GM12878 (cell line): ENCODE measurements around the gene RAPH1. TPM values are rescaled to one million over a fixed set of nuclear protein-coding genes. Genes with fewer than 3 reads are reported as not detected.
A peak's percentile ranks its signal among the peaks of the same experiment; 100 is the strongest.
"Not testable (repeated sequence)": the region's sequence is repeated elsewhere in the genome, so short reads cannot be mapped to it uniquely, and the experiment has no call there.

Experiments
- ATAC-seq: fragments of 200-7000 bp; cut with Tn5 transposase; 3 replicates; pipeline ENCODE4 v1.9.1; 2020; ENCODE audit warnings: mild to moderate bottlenecking, moderate library complexity
- BruUV-seq: library from RNA; stranded (reverse); fragments of 400-500 nt; replicated peaks from 2 replicates; lab custom pipeline; 2021; lab: Mats Ljungman, UMichigan
- CTCF ChIA-PET: fragments of 300-600 bp; sonication (Branson Sonifier 250); formaldehyde crosslinking; extraction: SDS; loops from one replicate; lab custom pipeline; 2021; ENCODE audit warnings: inconsistent platforms; lab: Yijun Ruan, JAX
- POLR2A ChIA-PET: fragments of 350-600 bp; formaldehyde crosslinking; extraction: SDS; loops from one replicate; lab custom pipeline; 2021; ENCODE audit warnings: inconsistent platforms; lab: Charles Lee
- RAD21 ChIA-PET: fragments of 300-600 bp; sonication (Branson Sonifier 250); formaldehyde crosslinking; loops from one replicate; lab custom pipeline; 2023; ENCODE audit warnings: antibody characterized with exemption; ENCODE audit not compliant: unreplicated experiment; lab: Charles Lee
- SMC1A ChIA-PET: fragments of 300-600 bp; sonication (Branson Sonifier 250); formaldehyde crosslinking; loops from one replicate; lab custom pipeline; 2023; ENCODE audit not compliant: unreplicated experiment, uncharacterized antibody; lab: Charles Lee
- DNase-seq: peaks from one replicate; pipeline ENCODE4 v3.0.0-alpha.2; 2011; ENCODE audit warnings: low read depth, low spot score
- FAIRE-seq: peaks from 3 replicates; lab custom pipeline; 2011; peaks lifted over from hg19 to GRCh38; lab: Jason Lieb, UNC
- H2AFZ ChIP-seq: 2 replicates; pipeline ENCODE4 v1.6.0; 2011; ENCODE audit warnings: low read depth, low read length, control low read depth; ENCODE audit not compliant: control insufficient read depth
- H3K27ac ChIP-seq: 2 replicates; pipeline ENCODE4 v1.5.1; 2011; ENCODE audit warnings: control low read depth; ENCODE audit not compliant: control insufficient read depth, insufficient read depth
- H3K27me3 ChIP-seq, 2 experiments: replicated peaks in 1 of 2; 2 replicates each; pipeline versions ENCODE4 v1.6.0 to v1.6.1; 2011; ENCODE audit warnings: low read length in 1 of 2; ENCODE audit not compliant: control insufficient read depth in 2 of 2, insufficient read depth in 2 of 2
- H3K36me3 ChIP-seq, 2 experiments: 2 replicates each; pipeline ENCODE4 v1.5.1; 2011; ENCODE audit warnings: low read length in 1 of 2; ENCODE audit not compliant: control insufficient read depth in 2 of 2, insufficient read depth in 2 of 2
- H3K4me1 ChIP-seq: 2 replicates; pipeline ENCODE4 v1.6.1; 2011; ENCODE audit warnings: mild to moderate bottlenecking, low read length, moderate library complexity, mixed read lengths; ENCODE audit not compliant: control insufficient read depth, insufficient read depth
- H3K4me2 ChIP-seq: 2 replicates; pipeline ENCODE4 v1.6.0; 2011; ENCODE audit warnings: control low read depth; ENCODE audit not compliant: control insufficient read depth, insufficient read depth
- H3K4me3 ChIP-seq: fragments of 200-600 bp; sonication (generic); 2 replicates; pipeline ENCODE4 v1.5.1; 2016
- H3K79me2 ChIP-seq: 2 replicates; pipeline ENCODE4 v1.6.0; 2011; ENCODE audit warnings: low read length; ENCODE audit not compliant: control insufficient read depth, insufficient read depth
- H3K9ac ChIP-seq: 2 replicates; pipeline ENCODE4 v1.8.0; 2011; ENCODE audit warnings: low read length, control low read depth, mixed read lengths; ENCODE audit not compliant: control insufficient read depth, insufficient read depth
- H3K9me3 ChIP-seq: replicated peaks from 3 replicates; pipeline ENCODE4 v1.5.1; 2011; ENCODE audit warnings: mild to moderate bottlenecking, low read length; ENCODE audit not compliant: control insufficient read depth, insufficient read depth
- H4K20me1 ChIP-seq: 2 replicates; pipeline ENCODE4 v1.6.0; 2011; ENCODE audit not compliant: control insufficient read depth, insufficient read depth
- ASH2L ChIP-seq: fragments of 300-600, 200-600 bp; sonication (generic); IDR thresholded peaks from 2 replicates; pipeline ENCODE4 v1.6.1; 2017; ENCODE audit warnings: low read depth, mild to moderate bottlenecking, borderline replicate concordance
- BACH1 ChIP-seq: fragments of 450-650 bp; IDR thresholded peaks from 2 replicates; pipeline ENCODE4 v1.6.1; 2017; ENCODE audit warnings: mild to moderate bottlenecking, borderline replicate concordance
- EZH2 ChIP-seq: IDR thresholded peaks from 2 replicates; pipeline ENCODE4 v1.6.1; 2012; ENCODE audit warnings: low read depth, mild to moderate bottlenecking, control low read depth, inconsistent platforms, low read length, borderline replicate concordance; ENCODE audit not compliant: control insufficient read depth
- HDGF ChIP-seq: fragments of 450-650 bp; IDR thresholded peaks from 2 replicates; pipeline ENCODE4 v1.6.1; 2016; ENCODE audit warnings: antibody characterized with exemption
- HSF1 ChIP-seq: fragments of 150-350 bp; IDR thresholded peaks from 2 replicates; pipeline ENCODE4 v1.6.1; 2014; ENCODE audit warnings: mild to moderate bottlenecking, low read depth, low read length
- TARDBP ChIP-seq: IDR thresholded peaks from 2 replicates; pipeline ENCODE4 v1.6.1; 2016; ENCODE audit warnings: borderline replicate concordance
- TCF7 ChIP-seq: IDR thresholded peaks from 2 replicates; pipeline ENCODE4 v1.6.1; 2014; ENCODE audit warnings: antibody characterized with exemption, borderline replicate concordance
- ZBTB11 ChIP-seq: fragments of 450-650 bp; formaldehyde crosslinking; IDR thresholded peaks from 2 replicates; pipeline ENCODE4 v1.5.0; 2022; ENCODE audit warnings: mild to moderate bottlenecking, missing genetic modification characterization
- WGBS: methylation state at CpG from one replicate; pipeline ENCODE4 v1.1.6; 2016; ENCODE audit warnings: low lambda C conversion rate; ENCODE audit not compliant: insufficient replicate concordance, insufficient coverage; ENCODE audit errors: missing lambda C conversion rate; 5-methylcytosine and 5-hydroxymethylcytosine counted together
- in situ Hi-C: fragments of 300-500 bp; cut with MboI; formaldehyde crosslinking; loops from 9 replicates; pipeline ENCODE4 v1.14.3; 2018; ENCODE audit warnings: mixed read lengths
- intact Hi-C: fragments of 100-400 bp; cut with micrococcal nuclease; formaldehyde crosslinking; loops from one replicate; pipeline ENCODE4 v1.14.2; 2022; ENCODE audit not compliant: unreplicated experiment
- polyA plus RNA-seq, 11 experiments: library from polyadenylated mRNA; depleted of rRNA in 4 of 11; unstranded in 6 of 11; stranded (reverse) in 5 of 11; fragments of >200 nt; fragmentation: Nextera tagmentation in 4 of 11; fragmentation: Illumina TruSeq in 1 of 11; extraction: Ambion mirVana in 4 of 11; extraction: Trizol in 1 of 11; gene quantifications; 1 replicate in 1 of 11; 2 replicates in 10 of 11; pipeline versions ENCODE4 v1.2.1 to v1.2.3, GENCODE V29; 2011 to 2016; ENCODE audit warnings: inconsistent platforms in 2 of 11, missing spikeins in 2 of 11, low read depth in 1 of 11
- total RNA-seq, 4 experiments: library from RNA; depleted of rRNA in 3 of 4; stranded (reverse); fragments of >200 nt in 3 of 4; fragmentation: Illumina TruSeq in 1 of 4; extraction: Trizol in 1 of 4; gene quantifications; 2 replicates each; pipeline versions ENCODE4 v1.2.1 to v1.2.3, GENCODE V29; 2013 to 2021

Gene RAPH1
- total and polyA plus RNA-seq, 10 of the 15 experiments (the other 5 are each of a cell fraction or from before 2014, with no cell fraction given), result 0.09 to 0.90 (median 0.21) TPM; not detected in 7

- H3K79me2 ChIP-seq, H3K4me2 ChIP-seq, H3K4me1 ChIP-seq, H4K20me1 ChIP-seq, H3K9me3 ChIP-seq, FAIRE-seq, BruUV-seq, DNase-seq, H3K36me3 ChIP-seq, in situ Hi-C loops, H3K27ac ChIP-seq, POLR2A ChIA-PET, RAD21 ChIA-PET, H2AFZ ChIP-seq, ATAC-seq, H3K4me3 ChIP-seq, SMC1A ChIA-PET, CTCF ChIA-PET, H3K9ac ChIP-seq, intact Hi-C loops: not testable (repeated sequence)
- H3K27me3 ChIP-seq, result peaks cover 4 to 13% of the 10 kb centered on the region in 2 experiments; a peak in 3 of 4 replicates
- 83% methylated on average over 2 of the region's 2 CpGs for WGBS
Observed at GRCh38 chr2:203536586-203536951, 1.5 kb upstream of the RAPH1 start.

- Histone ChIP-seq H3K9me3 (peaks cover 10% of the 10 kb centered on the region), H3K27ac (no peak overlapping the region), H3K4me1 (peaks cover 3% of the 10 kb centered on the region; the same call in 1 of the 2 replicates), H3K79me2 (no peaks in the 10 kb centered on the region), H3K4me2 (peak overlapping the region; percentile 90), H3K4me3 (0 out of 2 replicates have a peak overlapping the region, but pooled peaks have one; percentile 30), H3K36me3 (no peaks in the 10 kb centered on the region), H3K9ac (no peak overlapping the region), H4K20me1 (no peaks in the 10 kb centered on the region), H2AFZ (no peak overlapping the region), H3K27me3 (peaks cover 4 to 13% of the 10 kb centered on the region in 2 experiments; a peak in 3 of 4 replicates)
- SMC1A ChIA-PET, result no interaction called here
- BruUV-seq, result no TSS peak
- intact Hi-C loops, result no loop called here
- CTCF ChIA-PET, result no interaction called here
- RAD21 ChIA-PET, result no interaction called here
- in situ Hi-C loops, result no loop called here
- TF ChIP-seq TCF7 (no peak), BACH1 (no peak), TARDBP (no peak), HSF1 (no peak), ASH2L (no peak), EZH2 (0 out of 2 replicates have a peak, but pooled peaks have one; percentile 22), ZBTB11 (CRISPR knock-in tag) (no peak), HDGF (no peak)
- 54% methylated on average over 14 of the region's 14 CpGs for WGBS
- no peak for DNase-seq
- FAIRE-seq, result no peak
- no peak; the same call in 2 of the 3 replicates for ATAC-seq
- POLR2A ChIA-PET, result no interaction called here
Observed at GRCh38 chr2:203535784-203536585, 884 bp upstream of the RAPH1 start.
